Astrocyte (in vitro differentiated cells and primary cell): Measurements from ENCODE around the gene KRTAP12-2. TPM values are rescaled to one million over a fixed set of nuclear protein-coding genes. Genes with fewer than 3 reads are reported as not detected.
"Not testable (repeated sequence)": the region's sequence is repeated elsewhere in the genome, so short reads cannot be mapped to it uniquely, and the experiment has no call there.

ENCODE experiments used
- DNase-seq: peaks from one replicate; pipeline ENCODE4 v3.0.0-alpha.2; 2010; ENCODE audit warnings: low read depth
- FAIRE-seq: peaks from 2 replicates; lab custom pipeline; 2011; peaks lifted over from hg19 to GRCh38; lab: Jason Lieb, UNC
- H2AFZ ChIP-seq: 2 replicates; pipeline ENCODE4 v1.6.0; 2012; ENCODE audit warnings: low read depth, low read length, inconsistent platforms
- H3K27ac ChIP-seq: 2 replicates; pipeline ENCODE4 v1.5.1; 2011; ENCODE audit warnings: low read depth, low read length, inconsistent platforms
- H3K27me3 ChIP-seq: 2 replicates; pipeline ENCODE4 v1.6.0; 2011; ENCODE audit warnings: low read length, inconsistent platforms; ENCODE audit not compliant: insufficient read depth
- H3K36me3 ChIP-seq: 2 replicates; pipeline ENCODE4 v1.5.1; 2011; ENCODE audit warnings: low read length, inconsistent platforms; ENCODE audit not compliant: insufficient read depth
- H3K4me1 ChIP-seq: 2 replicates; pipeline ENCODE4 v1.5.1; 2011; ENCODE audit warnings: low read length, inconsistent platforms; ENCODE audit not compliant: insufficient read depth
- H3K4me2 ChIP-seq: 2 replicates; pipeline ENCODE4 v1.6.0; 2012; ENCODE audit warnings: low read length, inconsistent platforms
- H3K4me3 ChIP-seq: 2 replicates; pipeline ENCODE4 v1.5.1; 2011; ENCODE audit warnings: low read depth, mild to moderate bottlenecking, low read length, inconsistent platforms; ENCODE audit not compliant: insufficient read depth
- H3K79me2 ChIP-seq: 2 replicates; pipeline ENCODE4 v1.6.0; 2012; ENCODE audit warnings: mild to moderate bottlenecking, low read length, inconsistent platforms; ENCODE audit not compliant: insufficient read depth
- H3K9ac ChIP-seq: 2 replicates; pipeline ENCODE4 v1.6.0; 2012; ENCODE audit warnings: mild to moderate bottlenecking, low read length, inconsistent platforms
- H3K9me3 ChIP-seq: 2 replicates; pipeline ENCODE4 v1.5.1; 2012; ENCODE audit warnings: low read depth, mild to moderate bottlenecking, low read length, inconsistent platforms; ENCODE audit not compliant: insufficient read depth
- H4K20me1 ChIP-seq: 2 replicates; pipeline ENCODE4 v1.6.0; 2012; ENCODE audit warnings: low read length, inconsistent platforms; ENCODE audit not compliant: insufficient read depth
- H3K27ac Mint-ChIP-seq: one replicate; pipeline ENCODE4 v1.8.0; 2021; ENCODE audit warnings: mild to moderate bottlenecking, mixed read lengths; ENCODE audit not compliant: unreplicated experiment
- H3K27me3 Mint-ChIP-seq: one replicate; pipeline ENCODE4 v1.8.0; 2021; ENCODE audit warnings: low read depth, mixed read lengths; ENCODE audit not compliant: unreplicated experiment
- H3K36me3 Mint-ChIP-seq: one replicate; pipeline ENCODE4 v1.8.0; 2021; ENCODE audit warnings: low read depth, mixed read lengths; ENCODE audit not compliant: unreplicated experiment
- H3K4me1 Mint-ChIP-seq: one replicate; pipeline ENCODE4 v1.8.0; 2021; ENCODE audit warnings: low read depth, mixed read lengths; ENCODE audit not compliant: unreplicated experiment
- H3K4me3 Mint-ChIP-seq: one replicate; pipeline ENCODE4 v1.8.0; 2021; ENCODE audit warnings: mild to moderate bottlenecking, moderate library complexity, mixed read lengths; ENCODE audit not compliant: unreplicated experiment
- H3K9me3 Mint-ChIP-seq: one replicate; pipeline ENCODE4 v1.8.0; 2021; ENCODE audit warnings: mild to moderate bottlenecking, mixed read lengths; ENCODE audit not compliant: unreplicated experiment
- CTCF ChIP-seq: IDR thresholded peaks from 2 replicates; pipeline ENCODE4 v1.5.1; 2011; ENCODE audit warnings: low read depth, mild to moderate bottlenecking, inconsistent platforms, low read length, moderate library complexity; ENCODE audit not compliant: insufficient read depth
- EZH2 ChIP-seq: IDR thresholded peaks from 2 replicates; pipeline ENCODE4 v1.6.1; 2012; ENCODE audit warnings: mild to moderate bottlenecking, low read length, inconsistent platforms; ENCODE audit not compliant: insufficient read depth
- total RNA-seq: library from RNA; stranded (reverse); gene quantifications from 2 replicates; pipeline ENCODE4 v1.2.1, GENCODE V29; 2021

Gene KRTAP12-2
- total RNA-seq, 1 donor from 2014 or later, result not detected

- Histone ChIP-seq H3K27me3 (peaks cover 25% of the 10 kb centered on the region), H3K9ac (no peak overlapping the region), H3K4me1 (no peaks in the 10 kb centered on the region), H3K9me3 (no peaks in the 10 kb centered on the region), H3K27ac (no peak overlapping the region), H3K79me2 (no peaks in the 10 kb centered on the region), H3K36me3 (no peaks in the 10 kb centered on the region), H3K4me2 (no peak overlapping the region), H3K4me3 (no peak overlapping the region), H2AFZ (no peak overlapping the region), H4K20me1 (no peaks in the 10 kb centered on the region)
- no peak for TF ChIP-seq EZH2
- no peak for TF ChIP-seq CTCF
- Mint-ChIP-seq H3K27ac (no peak overlapping the region), H3K36me3 (no peaks in the 10 kb centered on the region), H3K27me3 (peaks cover 50% of the 10 kb centered on the region), H3K4me3 (no peak overlapping the region), H3K4me1 (peaks cover 8% of the 10 kb centered on the region), H3K9me3 (peaks cover 21% of the 10 kb centered on the region)
- FAIRE-seq, result no peak
- DNase-seq, result no peak
These were observed 31.3 kb upstream of the KRTAP12-2 start for GRCh38 chr21:44697811-44698734.

DNA sequence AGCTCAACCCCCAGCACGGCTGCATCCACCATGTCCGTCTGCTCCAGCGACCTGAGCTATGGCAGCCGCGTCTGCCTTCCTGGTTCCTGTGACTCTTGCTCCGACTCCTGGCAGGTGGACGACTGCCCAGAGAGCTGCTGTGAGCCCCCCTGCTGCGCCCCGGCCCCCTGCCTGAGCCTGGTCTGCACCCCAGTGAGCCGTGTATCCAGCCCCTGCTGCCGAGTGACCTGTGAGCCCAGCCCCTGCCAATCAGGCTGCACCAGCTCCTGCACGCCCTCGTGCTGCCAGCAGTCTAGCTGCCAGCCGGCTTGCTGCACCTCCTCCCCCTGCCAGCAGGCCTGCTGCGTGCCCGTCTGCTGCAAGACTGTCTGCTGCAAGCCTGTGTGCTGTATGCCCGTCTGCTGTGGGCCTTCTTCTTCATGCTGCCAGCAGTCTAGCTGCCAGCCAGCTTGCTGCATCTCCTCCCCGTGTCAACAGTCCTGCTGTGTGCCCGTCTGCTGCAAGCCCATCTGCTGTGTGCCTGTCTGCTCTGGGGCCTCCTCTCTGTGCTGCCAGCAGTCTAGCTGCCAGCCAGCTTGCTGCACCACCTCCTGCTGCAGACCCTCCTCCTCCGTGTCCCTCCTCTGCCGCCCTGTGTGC is 30.6 kb upstream of the KRTAP12-2 start, which contains the start of gene KRTAP10-12:
TSS of gene KRTAP10-12 (plus strand) at position 1 of the 639 bp plus-strand sequence. CDS start at position 31, 30 bp downstream.
- DNase-seq, H3K36me3 ChIP-seq, H4K20me1 ChIP-seq, H3K4me1 Mint-ChIP-seq, H3K4me2 ChIP-seq, H3K27ac ChIP-seq, H3K4me1 ChIP-seq, H3K79me2 ChIP-seq, H3K27ac Mint-ChIP-seq, FAIRE-seq, H2AFZ ChIP-seq, H3K4me3 Mint-ChIP-seq, H3K4me3 ChIP-seq, H3K9me3 ChIP-seq, H3K36me3 Mint-ChIP-seq, H3K9ac ChIP-seq: not testable (repeated sequence)
- peaks cover 25% of the 10 kb centered on the region for H3K27me3 ChIP-seq
- peaks cover 44% of the 10 kb centered on the region for H3K27me3 Mint-ChIP-seq
- H3K9me3 Mint-ChIP-seq, result peaks cover 25% of the 10 kb centered on the region

DNA sequence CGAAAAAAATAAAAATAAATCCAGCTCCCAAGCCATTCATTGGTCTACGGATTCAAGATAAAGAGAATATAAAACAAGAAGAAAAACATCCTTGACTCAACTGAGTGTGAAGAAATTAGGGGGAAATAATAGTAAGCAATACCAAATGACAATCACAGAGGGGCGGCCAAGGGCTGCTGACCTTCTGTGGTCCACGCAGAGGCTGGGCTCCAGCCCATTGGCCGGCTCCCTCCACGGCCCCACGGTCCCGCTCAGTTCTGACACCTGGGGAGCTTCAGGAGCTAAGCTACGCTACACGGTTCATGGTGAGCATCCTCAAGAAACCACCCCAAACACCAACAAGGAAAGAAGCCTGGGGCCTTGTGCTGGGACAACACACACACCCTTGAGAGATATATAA is 29.8 kb upstream of the KRTAP12-2 start:
- Mint-ChIP-seq H3K36me3 (no peaks in the 10 kb centered on the region), H3K9me3 (peaks cover 25% of the 10 kb centered on the region), H3K27me3 (peaks cover 42% of the 10 kb centered on the region), H3K4me3 (no peak overlapping the region), H3K27ac (no peak overlapping the region), H3K4me1 (peaks cover 8% of the 10 kb centered on the region)
- Histone ChIP-seq H3K9ac (no peak overlapping the region), H3K9me3 (peaks cover 2% of the 10 kb centered on the region), H2AFZ (no peak overlapping the region), H3K4me2 (no peak overlapping the region), H3K36me3 (no peaks in the 10 kb centered on the region), H3K4me1 (no peaks in the 10 kb centered on the region), H4K20me1 (no peaks in the 10 kb centered on the region), H3K79me2 (no peaks in the 10 kb centered on the region), H3K27ac (no peak overlapping the region), H3K27me3 (peaks cover 21% of the 10 kb centered on the region), H3K4me3 (no peak overlapping the region)
- no peak for TF ChIP-seq CTCF
- TF ChIP-seq EZH2, result no peak
- FAIRE-seq (no peak), DNase-seq (no peak)
